ENCODE results near the gene PIGK.

The PIGK gene

GRCh38 chr1:77063118-77063517 is 156.1 kb downstream of the PIGK start:
- H3K4me3 ChIP-seq (ENCODE audit: low read depth, low read length), result no peak overlapping the region
- TF ChIP-seq CTCF (conservative IDR thresholded peaks at IDR 0.05; ENCODE audit: low read depth, low read length), result no peak
- peak; percentile 17 for DNase-seq (ENCODE audit: low read depth)

GRCh38 chr1:77061162-77061561 is 158.1 kb downstream of the PIGK start:
- TF ChIP-seq CTCF (conservative IDR thresholded peaks at IDR 0.05; ENCODE audit: low read depth, low read length), result no peak
- no peak overlapping the region for H3K4me3 ChIP-seq (ENCODE audit: low read depth, low read length)

GRCh38 chr1:77060000-77060399 is 159.2 kb downstream of the PIGK start:
- H3K4me3 ChIP-seq (ENCODE audit: low read depth, low read length), result no peak overlapping the region
- no peak for DNase-seq (ENCODE audit: low read depth)
- no peak for TF ChIP-seq CTCF (conservative IDR thresholded peaks at IDR 0.05; ENCODE audit: low read depth, low read length)

More at GRCh38 chr1:77061162-77061561, 158.1 kb downstream of the PIGK start:
- no peak for DNase-seq (ENCODE audit: low read depth)

GRCh38 chr1:77057994-77058585 is 161.1 kb downstream of the PIGK start:
- TF ChIP-seq CTCF (conservative IDR thresholded peaks at IDR 0.05; ENCODE audit: low read depth, low read length), result no peak
- no peak overlapping the region for H3K4me3 ChIP-seq (ENCODE audit: low read depth, low read length)
- DNase-seq (ENCODE audit: low read depth), result no peak

GRCh38 chr1:77056525-77056924 is 162.7 kb downstream of the PIGK start:
- DNase-seq (ENCODE audit: low read depth), result no peak
- no peak overlapping the region for H3K4me3 ChIP-seq (ENCODE audit: low read depth, low read length)
- TF ChIP-seq CTCF (conservative IDR thresholded peaks at IDR 0.05; ENCODE audit: low read depth, low read length), result no peak

GRCh38 chr1:77051425-77051824 is 167.8 kb downstream of the PIGK start:
- no peak overlapping the region for H3K4me3 ChIP-seq (ENCODE audit: low read depth, low read length)
- no peak for DNase-seq (ENCODE audit: low read depth)
- no peak for TF ChIP-seq CTCF (conservative IDR thresholded peaks at IDR 0.05; ENCODE audit: low read depth, low read length)

GRCh38 chr1:77048615-77049005 is 170.6 kb downstream of the PIGK start:
- H3K4me3 ChIP-seq (ENCODE audit: low read depth, low read length), result no peak overlapping the region
- TF ChIP-seq CTCF (conservative IDR thresholded peaks at IDR 0.05; ENCODE audit: low read depth, low read length), result no peak
- no peak for DNase-seq (ENCODE audit: low read depth)
